Measurements from ENCODE around the gene TFRC. TPM values are rescaled to one million over a fixed set of nuclear protein-coding genes. Genes with fewer than 3 reads are reported as not detected.

Gene TFRC
- total RNA-seq, 1 donor from 2014 or later: 123 TPM

GRCh38 chr3:196050597-196050996 is 31.3 kb downstream of the TFRC start:
- no peak for DNase-seq (ENCODE audit: low spot score in 2 of 2, unreplicated experiment in 2 of 2)
- no peak overlapping the region for H3K4me3 Mint-ChIP-seq
- no peaks in the 10 kb centered on the region for H3K27me3 Mint-ChIP-seq (ENCODE audit: low read depth)
- peaks cover 15% of the 10 kb centered on the region for H3K4me1 Mint-ChIP-seq
- H3K36me3 Mint-ChIP-seq: peaks cover 33% of the 10 kb centered on the region
- TF ChIP-seq CTCF (IDR thresholded peaks at IDR 0.05; ENCODE audit: unreplicated experiment): no peak
- H3K27ac Mint-ChIP-seq: no peak overlapping the region
- H3K9me3 Mint-ChIP-seq: no peaks in the 10 kb centered on the region

- H3K27me3 Mint-ChIP-seq (ENCODE audit: low read depth): no peaks in the 10 kb centered on the region
- peaks cover 24% of the 10 kb centered on the region for H3K36me3 Mint-ChIP-seq
- TF ChIP-seq CTCF (IDR thresholded peaks at IDR 0.05; ENCODE audit: unreplicated experiment): no peak
- H3K27ac Mint-ChIP-seq: no peak overlapping the region
- no peaks in the 10 kb centered on the region for H3K9me3 Mint-ChIP-seq
- peaks cover 15% of the 10 kb centered on the region for H3K4me1 Mint-ChIP-seq
- no peak overlapping the region for H3K4me3 Mint-ChIP-seq
- DNase-seq (ENCODE audit: low spot score in 2 of 2, unreplicated experiment in 2 of 2): no peak
These were observed 32.2 kb downstream of the TFRC start for GRCh38 chr3:196049653-196050052.

GRCh38 chr3:196048922-196049598 is 32.8 kb downstream of the TFRC start:
- Mint-ChIP-seq H3K27me3 (ENCODE audit: low read depth) (no peaks in the 10 kb centered on the region), H3K36me3 (peaks cover 21% of the 10 kb centered on the region), H3K27ac (no peak overlapping the region), H3K9me3 (no peaks in the 10 kb centered on the region), H3K4me3 (no peak overlapping the region), H3K4me1 (peaks cover 15% of the 10 kb centered on the region)
- no peak for TF ChIP-seq CTCF (IDR thresholded peaks at IDR 0.05; ENCODE audit: unreplicated experiment)
- DNase-seq (ENCODE audit: low spot score in 2 of 2, unreplicated experiment in 2 of 2): no peak

- Mint-ChIP-seq H3K27ac (no peak overlapping the region), H3K9me3 (no peaks in the 10 kb centered on the region), H3K4me3 (no peak overlapping the region), H3K27me3 (ENCODE audit: low read depth) (no peaks in the 10 kb centered on the region), H3K4me1 (peaks cover 15% of the 10 kb centered on the region), H3K36me3 (peaks cover 16% of the 10 kb centered on the region)
- no peak for DNase-seq (ENCODE audit: low spot score in 2 of 2, unreplicated experiment in 2 of 2)
- TF ChIP-seq CTCF (IDR thresholded peaks at IDR 0.05; ENCODE audit: unreplicated experiment): no peak
These were observed 34.4 kb downstream of the TFRC start for GRCh38 chr3:196047391-196048030.

- Mint-ChIP-seq H3K27me3 (ENCODE audit: low read depth) (no peaks in the 10 kb centered on the region), H3K9me3 (peaks cover 21% of the 10 kb centered on the region), H3K4me3 (no peak overlapping the region), H3K4me1 (peaks cover 2% of the 10 kb centered on the region), H3K27ac (no peak overlapping the region), H3K36me3 (peaks cover 8% of the 10 kb centered on the region)
- no peak for TF ChIP-seq CTCF (IDR thresholded peaks at IDR 0.05; ENCODE audit: unreplicated experiment)
- no peak for DNase-seq (ENCODE audit: low spot score in 2 of 2, unreplicated experiment in 2 of 2)
These were observed 37.4 kb downstream of the TFRC start for GRCh38 chr3:196044513-196044912.
